T-helper 1 cell treated with Interleukin-12 subunit alpha and Interleukin-12 subunit beta and Interleukin-4 antibody, amounts not matched to agents 30 ng/mL and 1 ng/mL, for 36 hours (primary cell): Measurements from ENCODE around the gene HDHD5. TPM values are rescaled to one million over a fixed set of nuclear protein-coding genes. Genes with fewer than 3 reads are reported as not detected.

Experiments
- total RNA-seq: library from RNA; stranded (reverse); gene quantifications from 2 replicates; pipeline ENCODE4 v1.2.3, GENCODE V29; 2022

HDHD5 gene
- total RNA-seq, 1 donor from 2014 or later = 31.7 TPM

Other genes starting within 250 kb of the HDHD5 start
- gene GAB4, start 151.1 kb downstream of the HDHD5 start, total RNA-seq = not detected in 2 replicates
- gene IL17RA, start 74.3 kb downstream of the HDHD5 start, total RNA-seq = 76.1 and 78.3 TPM in 2 replicates
- gene TMEM121B, start 37.9 kb downstream of the HDHD5 start, total RNA-seq = 0.24 and 0.27 TPM in 2 replicates
- gene ADA2, start 60.2 kb upstream of the HDHD5 start, total RNA-seq = 67.6 and 72.2 TPM in 2 replicates
- gene CECR2, start 210.2 kb upstream of the HDHD5 start, total RNA-seq = 0.20 and 0.42 TPM in 2 replicates